ENCODE measurements around the gene TJP1. TPM values are rescaled to one million over a fixed set of nuclear protein-coding genes. Genes with fewer than 3 reads are reported as not detected.
"Not testable (repeated sequence)": the region's sequence is repeated elsewhere in the genome, so short reads cannot be mapped to it uniquely, and the experiment has no call there.

Gene TJP1
- total RNA-seq, 2 experiments from 2014 or later = not detected

- peaks cover 5% of the 10 kb centered on the region for H3K27me3 Mint-ChIP-seq
- no peak overlapping the region for H3K27ac Mint-ChIP-seq
- ChIA-PET CTCF (no interaction called here), POLR2A (no interaction called here)
- no peaks in the 10 kb centered on the region for H3K36me3 Mint-ChIP-seq
- H3K9me3 Mint-ChIP-seq = no peaks in the 10 kb centered on the region
- H3K4me3 Mint-ChIP-seq = no peak overlapping the region
- H3K4me1 Mint-ChIP-seq (ENCODE audit: low read depth) = no peaks in the 10 kb centered on the region
- intact Hi-C loops (cut with micrococcal nuclease) = no loop called here
- DNase-seq = no peak
These were observed 36.6 kb downstream of the TJP1 start for GRCh38 chr15:29785642-29786041.

GRCh38 chr15:29785136-29785535 lies 37.1 kb downstream of the TJP1 start:
- intact Hi-C loops (cut with micrococcal nuclease) = no loop called here
- no peaks in the 10 kb centered on the region for H3K36me3 Mint-ChIP-seq
- no peak overlapping the region for H3K4me3 Mint-ChIP-seq
- POLR2A ChIA-PET = no interaction called here
- no peak for DNase-seq
- peaks cover 5% of the 10 kb centered on the region for H3K27me3 Mint-ChIP-seq
- H3K4me1 Mint-ChIP-seq (ENCODE audit: low read depth) = no peaks in the 10 kb centered on the region
- H3K27ac Mint-ChIP-seq = no peak overlapping the region
- CTCF ChIA-PET = no interaction called here
- H3K9me3 Mint-ChIP-seq = no peaks in the 10 kb centered on the region

GRCh38 chr15:29784413-29784812 lies 37.9 kb downstream of the TJP1 start:
- intact Hi-C loops (cut with micrococcal nuclease) = no loop called here
- CTCF ChIA-PET = no interaction called here
- POLR2A ChIA-PET = no interaction called here
- Mint-ChIP-seq H3K27me3 (peaks cover 5% of the 10 kb centered on the region), H3K9me3 (no peaks in the 10 kb centered on the region), H3K36me3 (no peaks in the 10 kb centered on the region), H3K4me1 (ENCODE audit: low read depth) (no peaks in the 10 kb centered on the region), H3K4me3 (no peak overlapping the region), H3K27ac (no peak overlapping the region)
- no peak for DNase-seq

- DNase-seq; H3K9me3 Mint-ChIP-seq; intact Hi-C loops (cut with micrococcal nuclease); H3K4me1 Mint-ChIP-seq (ENCODE audit: low read depth); CTCF ChIA-PET; POLR2A ChIA-PET; H3K4me3 Mint-ChIP-seq; H3K27ac Mint-ChIP-seq; H3K27me3 Mint-ChIP-seq; H3K36me3 Mint-ChIP-seq: not testable (repeated sequence)
These were observed 39.5 kb downstream of the TJP1 start for GRCh38 chr15:29782816-29783215.

GRCh38 chr15:29778382-29778781 lies 43.9 kb downstream of the TJP1 start:
- no peaks in the 10 kb centered on the region for H3K36me3 Mint-ChIP-seq
- no peaks in the 10 kb centered on the region for H3K4me1 Mint-ChIP-seq (ENCODE audit: low read depth)
- no peak for DNase-seq
- peaks cover 15% of the 10 kb centered on the region for H3K27me3 Mint-ChIP-seq
- no peak overlapping the region for H3K27ac Mint-ChIP-seq
- CTCF ChIA-PET = no interaction called here
- H3K9me3 Mint-ChIP-seq = no peaks in the 10 kb centered on the region
- POLR2A ChIA-PET = no interaction called here
- no peak overlapping the region for H3K4me3 Mint-ChIP-seq
- intact Hi-C loops (cut with micrococcal nuclease) = no loop called here

GRCh38 chr15:29776859-29777258 lies 45.4 kb downstream of the TJP1 start:
- no peak for DNase-seq
- Mint-ChIP-seq H3K36me3 (no peaks in the 10 kb centered on the region), H3K4me3 (no peak overlapping the region), H3K27ac (no peak overlapping the region), H3K27me3 (peaks cover 15% of the 10 kb centered on the region), H3K9me3 (no peaks in the 10 kb centered on the region), H3K4me1 (ENCODE audit: low read depth) (no peaks in the 10 kb centered on the region)
- ChIA-PET CTCF (no interaction called here), POLR2A (no interaction called here)
- intact Hi-C loops (cut with micrococcal nuclease) = no loop called here

- H3K27ac Mint-ChIP-seq = no peak overlapping the region
- no peak for DNase-seq
- CTCF ChIA-PET = no interaction called here
- H3K4me3 Mint-ChIP-seq = no peak overlapping the region
- no peaks in the 10 kb centered on the region for H3K4me1 Mint-ChIP-seq (ENCODE audit: low read depth)
- intact Hi-C loops (cut with micrococcal nuclease) = no loop called here
- POLR2A ChIA-PET = no interaction called here
- H3K36me3 Mint-ChIP-seq = no peaks in the 10 kb centered on the region
- H3K27me3 Mint-ChIP-seq = peaks cover 17% of the 10 kb centered on the region
- H3K9me3 Mint-ChIP-seq = no peaks in the 10 kb centered on the region
These were observed 47.4 kb downstream of the TJP1 start for GRCh38 chr15:29774900-29775299.

GRCh38 chr15:29773816-29774215 lies 48.5 kb downstream of the TJP1 start:
- ChIA-PET CTCF (no interaction called here), POLR2A (no interaction called here)
- Mint-ChIP-seq H3K4me1 (ENCODE audit: low read depth) (no peaks in the 10 kb centered on the region), H3K9me3 (no peaks in the 10 kb centered on the region), H3K36me3 (no peaks in the 10 kb centered on the region), H3K4me3 (no peak overlapping the region), H3K27me3 (peaks cover 17% of the 10 kb centered on the region), H3K27ac (no peak overlapping the region)
- no peak for DNase-seq
- intact Hi-C loops (cut with micrococcal nuclease) = no loop called here

GRCh38 chr15:29773000-29773399 lies 49.3 kb downstream of the TJP1 start:
- H3K9me3 Mint-ChIP-seq = no peaks in the 10 kb centered on the region
- ChIA-PET POLR2A (no interaction called here), CTCF (no interaction called here)
- no peak overlapping the region for H3K27ac Mint-ChIP-seq
- intact Hi-C loops (cut with micrococcal nuclease) = no loop called here
- H3K4me3 Mint-ChIP-seq = no peak overlapping the region
- no peaks in the 10 kb centered on the region for H3K36me3 Mint-ChIP-seq
- DNase-seq = no peak
- H3K4me1 Mint-ChIP-seq (ENCODE audit: low read depth) = no peaks in the 10 kb centered on the region
- H3K27me3 Mint-ChIP-seq = peaks cover 15% of the 10 kb centered on the region

GRCh38 chr15:29770796-29771195 lies 51.5 kb downstream of the TJP1 start:
- Mint-ChIP-seq H3K4me1 (ENCODE audit: low read depth) (no peaks in the 10 kb centered on the region), H3K4me3 (no peak overlapping the region), H3K27ac (no peak overlapping the region), H3K36me3 (no peaks in the 10 kb centered on the region), H3K27me3 (peaks cover 15% of the 10 kb centered on the region), H3K9me3 (no peaks in the 10 kb centered on the region)
- intact Hi-C loops (cut with micrococcal nuclease) = no loop called here
- ChIA-PET CTCF (no interaction called here), POLR2A (no interaction called here)
- no peak for DNase-seq

- CTCF ChIA-PET = no interaction called here
- intact Hi-C loops (cut with micrococcal nuclease) = no loop called here
- DNase-seq = no peak
- H3K4me3 Mint-ChIP-seq = no peak overlapping the region
- no peaks in the 10 kb centered on the region for H3K4me1 Mint-ChIP-seq (ENCODE audit: low read depth)
- no peaks in the 10 kb centered on the region for H3K9me3 Mint-ChIP-seq
- H3K36me3 Mint-ChIP-seq = no peaks in the 10 kb centered on the region
- POLR2A ChIA-PET = no interaction called here
- peaks cover 8% of the 10 kb centered on the region for H3K27me3 Mint-ChIP-seq
- no peak overlapping the region for H3K27ac Mint-ChIP-seq
These were observed 56.3 kb downstream of the TJP1 start for GRCh38 chr15:29765898-29766527.

GRCh38 chr15:29765234-29765841 lies 56.9 kb downstream of the TJP1 start:
- CTCF ChIA-PET = no interaction called here

GRCh38 chr15:29759596-29759995 lies 62.7 kb downstream of the TJP1 start:
- Mint-ChIP-seq H3K27me3 (peaks cover 9% of the 10 kb centered on the region), H3K9me3 (no peaks in the 10 kb centered on the region), H3K27ac (no peak overlapping the region), H3K36me3 (no peaks in the 10 kb centered on the region), H3K4me1 (ENCODE audit: low read depth) (no peaks in the 10 kb centered on the region), H3K4me3 (no peak overlapping the region)
- intact Hi-C loops (cut with micrococcal nuclease) = no loop called here
- DNase-seq = no peak
- CTCF ChIA-PET = no interaction called here
- POLR2A ChIA-PET = no interaction called here

More at GRCh38 chr15:29765234-29765841, 56.9 kb downstream of the TJP1 start:
- intact Hi-C loops (cut with micrococcal nuclease) = no loop called here
- Mint-ChIP-seq H3K27ac (no peak overlapping the region), H3K36me3 (no peaks in the 10 kb centered on the region), H3K4me3 (no peak overlapping the region), H3K4me1 (ENCODE audit: low read depth) (no peaks in the 10 kb centered on the region), H3K27me3 (peaks cover 8% of the 10 kb centered on the region), H3K9me3 (no peaks in the 10 kb centered on the region)
- POLR2A ChIA-PET = no interaction called here
- DNase-seq = no peak
